K562 (cell line): ENCODE measurements around the gene AP1G1. TPM values are rescaled to one million over a fixed set of nuclear protein-coding genes. Genes with fewer than 3 reads are reported as not detected.
A peak's percentile ranks its signal among the peaks of the same experiment; 100 is the strongest.

ENCODE experiments used
- ATF1 ChIP-seq, 2 experiments: fragments of 450-650 bp in 1 of 2; IDR thresholded peaks; 2 replicates each; pipeline ENCODE4 v1.6.1; 2016; ENCODE audit warnings: missing compliant biosample characterization in 1 of 2, missing genetic modification characterization in 1 of 2
- E2F3 ChIP-seq: fragments of 250-450 bp; sonication (Bioruptor Pico); IDR thresholded peaks from 2 replicates; pipeline ENCODE4 v1.4.0; 2020; ENCODE audit warnings: mild to moderate bottlenecking
- E2F4 ChIP-seq: sonication (generic); formaldehyde crosslinking; IDR thresholded peaks from 2 replicates; pipeline ENCODE4 v1.8.0; 2022; ENCODE audit warnings: mild to moderate bottlenecking, low read depth, missing genetic modification reagents
- EGR1 ChIP-seq: fragments of 450-650 bp; conservative IDR thresholded peaks from 2 replicates; pipeline ENCODE4 v1.6.1; 2017; ENCODE audit warnings: mild to moderate bottlenecking
- FOXJ3 ChIP-seq: sonication (generic); formaldehyde crosslinking; IDR thresholded peaks from 2 replicates; pipeline ENCODE4 v1.4.0; 2020; ENCODE audit warnings: mild to moderate bottlenecking, missing genetic modification reagents
- FOXP1 ChIP-seq: sonication (generic); formaldehyde crosslinking; IDR thresholded peaks from 2 replicates; pipeline ENCODE4 v1.8.0; 2022; ENCODE audit warnings: mild to moderate bottlenecking, missing genetic modification reagents
- HOXB6 ChIP-seq: fragments of 250-450 bp; sonication (Bioruptor Pico); IDR thresholded peaks from 2 replicates; pipeline ENCODE4 v1.5.1; 2022; ENCODE audit warnings: mild to moderate bottlenecking, borderline replicate concordance
- NCOA6 ChIP-seq: fragments of 450-650 bp; IDR thresholded peaks from 2 replicates; pipeline ENCODE4 v1.6.1; 2017; ENCODE audit warnings: mild to moderate bottlenecking
- PCBP2 ChIP-seq: fragments of 200-400 bp; formaldehyde crosslinking; IDR thresholded peaks from 2 replicates; pipeline ENCODE4 v1.6.1; 2018; ENCODE audit warnings: low read length, low read depth, mild to moderate bottlenecking, moderate library complexity; ENCODE audit not compliant: poor library complexity, severe bottlenecking
- RBM15 ChIP-seq: fragments of 200-400 bp; formaldehyde crosslinking; IDR thresholded peaks from 2 replicates; pipeline ENCODE4 v1.6.1; 2018; ENCODE audit warnings: mild to moderate bottlenecking, low read length, moderate library complexity; ENCODE audit not compliant: insufficient read depth
- RFX5 ChIP-seq: IDR thresholded peaks from 2 replicates; pipeline ENCODE4 v1.6.1; 2011; ENCODE audit warnings: low read depth, mild to moderate bottlenecking, improper control_type of control experiment, low read length
- SMAD2 ChIP-seq: fragments of 150-350 bp; IDR thresholded peaks from 2 replicates; pipeline ENCODE4 v1.6.1; 2014; ENCODE audit warnings: low read depth, mild to moderate bottlenecking, low read length
- SMARCB1 ChIP-seq: IDR thresholded peaks from 2 replicates; pipeline ENCODE4 v1.6.1; 2011; ENCODE audit warnings: improper control_type of control experiment, low read depth; ENCODE audit not compliant: insufficient read length
- STAT6 ChIP-seq: sonication (generic); formaldehyde crosslinking; IDR thresholded peaks from 2 replicates; pipeline ENCODE4 v1.8.1; 2023; ENCODE audit warnings: mild to moderate bottlenecking, missing genetic modification reagents
- SUPT5H ChIP-seq: fragments of 450-650 bp; IDR thresholded peaks from 2 replicates; pipeline ENCODE4 v1.6.1; 2016
- TFE3 ChIP-seq: fragments of 450-650 bp; formaldehyde crosslinking; IDR thresholded peaks from 2 replicates; pipeline ENCODE4 v1.4.0; 2020; ENCODE audit warnings: mild to moderate bottlenecking, mixed read lengths
- ZKSCAN1 ChIP-seq: fragments of 150-350 bp; IDR thresholded peaks from 2 replicates; pipeline ENCODE4 v1.6.1; 2016; ENCODE audit warnings: low read depth, low read length
- ZNF133 ChIP-seq: fragments of 250-450 bp; sonication (Bioruptor Pico); IDR thresholded peaks from 2 replicates; pipeline ENCODE4 v1.4.0; 2020; ENCODE audit warnings: mild to moderate bottlenecking
- ZNF175 ChIP-seq: fragments of 200-800 bp; sonication (Bioruptor generic); IDR thresholded peaks from 2 replicates; pipeline ENCODE4 v1.6.1; 2016; ENCODE audit warnings: low read depth, mild to moderate bottlenecking, missing genetic modification characterization, missing compliant biosample characterization
- ZNF184 ChIP-seq: sonication (generic); formaldehyde crosslinking; IDR thresholded peaks from 2 replicates; pipeline ENCODE4 v1.5.0; 2020; ENCODE audit warnings: missing genetic modification reagents
- ZNF277 ChIP-seq: fragments of 250-450 bp; sonication (Bioruptor Pico); IDR thresholded peaks from 2 replicates; pipeline ENCODE4 v1.8.0; 2022; ENCODE audit warnings: inconsistent platforms, mild to moderate bottlenecking, moderate library complexity, borderline replicate concordance
- ZNF584 ChIP-seq: fragments of 200-800 bp; sonication (Bioruptor generic); IDR thresholded peaks from 2 replicates; pipeline ENCODE4 v1.6.1; 2016; ENCODE audit warnings: low read depth, mild to moderate bottlenecking, missing genetic modification characterization, missing compliant biosample characterization
- polyA plus RNA-seq, 8 experiments: library from polyadenylated mRNA; depleted of rRNA in 4 of 8; stranded (reverse) in 5 of 8; unstranded in 3 of 8; fragments of >200 nt; fragmentation: Nextera tagmentation in 2 of 8; fragmentation: Illumina TruSeq in 1 of 8; extraction: Ambion mirVana in 2 of 8; extraction: Trizol in 1 of 8; gene quantifications; 2 replicates each; pipeline versions ENCODE4 v1.2.1 to v1.2.3, GENCODE V29; 2011 to 2014; ENCODE audit warnings: inconsistent platforms in 1 of 8, missing spikeins in 1 of 8
- total RNA-seq, 7 experiments: library from RNA; depleted of rRNA in 6 of 7; stranded (reverse); fragments of >200 nt in 6 of 7; fragmentation: Illumina TruSeq in 2 of 7; extraction: Trizol in 2 of 7; gene quantifications; 2 replicates each; pipeline versions ENCODE4 v1.2.1 to v1.2.3, GENCODE V29; 2011 to 2021; ENCODE audit warnings: low replicate concordance in 1 of 7

Gene AP1G1
- total and polyA plus RNA-seq, 9 of the 15 experiments (the other 6 are each of a cell fraction or from before 2014, with no cell fraction given): 7.0 to 59.2 (median 42.0) TPM

GRCh38 chr16:71808593-71809459, at the start of gene AP1G1 (continued):
- TF ChIP-seq STAT6 (CRISPR knock-in tag) (no peak; the same call in 1 of the 2 replicates), RFX5 (no peak), RBM15 (no peak), HOXB6 (CRISPR knock-in tag) (no peak), SUPT5H (peak; percentile 76), FOXJ3 (no peak), FOXP1 (CRISPR knock-in tag) (peak; percentile 93), ZNF133 (CRISPR knock-in tag) (no peak), E2F4 (no peak), E2F3 (CRISPR knock-in tag) (no peak), SMARCB1 (no peak), ATF1 (CRISPR knock-in tag; IDR thresholded peaks at IDR 0.05) (peak; percentile 94), ATF1 (tag; IDR thresholded peaks at IDR 0.05) (peak; percentile 100), ZNF175 (CRISPR knock-in tag) (0 out of 2 replicates have a peak, but pooled peaks have one; percentile 48), TFE3 (CRISPR knock-in tag) (no peak), PCBP2 (no peak), ZNF277 (CRISPR knock-in tag) (no peak), ZKSCAN1 (0 out of 2 replicates have a peak, but pooled peaks have one; percentile 41), SMAD2 (no peak), ZNF584 (CRISPR knock-in tag) (peak; percentile 49; the same call in 1 of the 2 replicates), EGR1 (peak; percentile 73; the same call in 1 of the 2 replicates), NCOA6 (peak; percentile 44; the same call in 1 of the 2 replicates), ZNF184 (CRISPR knock-in tag) (no peak)
